Gastrocnemius medialis (tissue), 4 donors: ENCODE measurements around the gene AGBL1. TPM values are rescaled to one million over a fixed set of nuclear protein-coding genes. Genes with fewer than 3 reads are reported as not detected.
"Not testable (repeated sequence)": the region's sequence is repeated elsewhere in the genome, so short reads cannot be mapped to it uniquely, and the experiment has no call there.

Experiments
- ATAC-seq, 2 donors: fragments of 150-250 bp; one replicate each; pipeline ENCODE4 v1.9.1; 2016
- DNase-seq, 2 donors: peaks; one replicate each; pipeline ENCODE4 v3.0.0-alpha.2; 2019
- H3K27ac ChIP-seq, 4 donors: fragments of 200-600 bp; sonication (generic); 1 replicate in 1 of 4; 2 replicates in 3 of 4; pipeline ENCODE4 v1.5.1; 2016 to 2018; ENCODE audit warnings: mild to moderate bottlenecking in 2 of 4, moderate library complexity in 1 of 4
- H3K27me3 ChIP-seq, 3 donors: fragments of 200-600 bp; sonication (generic) in 2 of 3; 1 replicate in 1 of 3; 2 replicates in 2 of 3; pipeline versions ENCODE4 v1.5.1 to v1.6.0; 2016 to 2019; ENCODE audit warnings: mild to moderate bottlenecking in 1 of 3, moderate library complexity in 1 of 3
- H3K36me3 ChIP-seq, 2 donors: fragments of 200-600 bp; sonication (generic) in 1 of 2; one replicate each; pipeline ENCODE4 v1.5.1; 2017 to 2018
- H3K4me1 ChIP-seq, 2 donors: fragments of 200-600 bp; sonication (generic) in 1 of 2; one replicate each; pipeline ENCODE4 v1.5.1; 2016 to 2017; ENCODE audit warnings: mild to moderate bottlenecking in 2 of 2
- H3K4me3 ChIP-seq, 4 donors: fragments of 200-600 bp; sonication (generic) in 3 of 4; 1 replicate in 1 of 4; 2 replicates in 3 of 4; pipeline ENCODE4 v1.5.1; 2016 to 2019; ENCODE audit warnings: mild to moderate bottlenecking in 2 of 4
- H3K9me3 ChIP-seq, 3 donors: fragments of 200-600 bp; sonication (generic) in 2 of 3; 1 replicate in 1 of 3; 2 replicates in 2 of 3; pipeline ENCODE4 v1.5.1; 2016 to 2019
- POLR2A ChIP-seq, 2 donors: fragments of 450-650 bp; IDR thresholded peaks; one replicate each; pipeline ENCODE4 v1.6.1; 2017; ENCODE audit warnings: antibody characterized with exemption in 2 of 2, mild to moderate bottlenecking in 2 of 2, moderate library complexity in 2 of 2
- in situ Hi-C, 4 donors: fragments of 200-750 bp; cut with MboI; loops; one replicate each; pipeline versions ENCODE4 v1.15.0 to v1.8.0; 2017; ENCODE audit warnings: low sequenced_read_pairs in 4 of 4
- intact Hi-C: fragments of 100-400 bp; cut with DNase I; formaldehyde crosslinking; loops from one replicate; pipeline ENCODE4 v1.15.1; 2023; ENCODE audit warnings: low total_unique reads
- total RNA-seq, 4 donors: library from RNA; depleted of rRNA; stranded (reverse); fragments of >200 nt; gene quantifications; one replicate each; pipeline versions ENCODE4 v1.1.0 to v1.2.3, GENCODE V29; 2016
- TF ChIP-seq, protein P1 (sequence below), 5 experiments: fragments of 450-650 bp in 3 of 5; fragments of 200-600 bp in 2 of 5; sonication (generic) in 2 of 5; IDR thresholded peaks in 4 of 5; conservative IDR thresholded peaks in 1 of 5; 1 replicate in 4 of 5; 2 replicates in 1 of 5; pipeline ENCODE4 v1.5.1; 2016 to 2019; ENCODE audit warnings: antibody characterized with exemption in 5 of 5, mild to moderate bottlenecking in 3 of 5, moderate library complexity in 3 of 5

Gene AGBL1
- total RNA-seq, 4 donors from 2014 or later: 3.8 to 29.7 (median 15.9) TPM

- ATAC-seq: no peak
- intact Hi-C loops: no loop called here
Observed at GRCh38 chr15:87031540-87032230, 952.0 kb downstream of the AGBL1 start.

GRCh38 chr15:87032295-87032694, 952.6 kb downstream of the AGBL1 start:
- in situ Hi-C loops: no loop called here
- H3K27me3 ChIP-seq: no peaks in the 10 kb centered on the region
- no peaks in the 10 kb centered on the region for H3K36me3 ChIP-seq
- TF ChIP-seq, protein P1, sequence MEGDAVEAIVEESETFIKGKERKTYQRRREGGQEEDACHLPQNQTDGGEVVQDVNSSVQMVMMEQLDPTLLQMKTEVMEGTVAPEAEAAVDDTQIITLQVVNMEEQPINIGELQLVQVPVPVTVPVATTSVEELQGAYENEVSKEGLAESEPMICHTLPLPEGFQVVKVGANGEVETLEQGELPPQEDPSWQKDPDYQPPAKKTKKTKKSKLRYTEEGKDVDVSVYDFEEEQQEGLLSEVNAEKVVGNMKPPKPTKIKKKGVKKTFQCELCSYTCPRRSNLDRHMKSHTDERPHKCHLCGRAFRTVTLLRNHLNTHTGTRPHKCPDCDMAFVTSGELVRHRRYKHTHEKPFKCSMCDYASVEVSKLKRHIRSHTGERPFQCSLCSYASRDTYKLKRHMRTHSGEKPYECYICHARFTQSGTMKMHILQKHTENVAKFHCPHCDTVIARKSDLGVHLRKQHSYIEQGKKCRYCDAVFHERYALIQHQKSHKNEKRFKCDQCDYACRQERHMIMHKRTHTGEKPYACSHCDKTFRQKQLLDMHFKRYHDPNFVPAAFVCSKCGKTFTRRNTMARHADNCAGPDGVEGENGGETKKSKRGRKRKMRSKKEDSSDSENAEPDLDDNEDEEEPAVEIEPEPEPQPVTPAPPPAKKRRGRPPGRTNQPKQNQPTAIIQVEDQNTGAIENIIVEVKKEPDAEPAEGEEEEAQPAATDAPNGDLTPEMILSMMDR (IDR thresholded peaks at IDR 0.05 in 4 of 5, conservative IDR thresholded peaks at IDR 0.05 in 1 of 5): no peak
- no peak for TF ChIP-seq POLR2A (IDR thresholded peaks at IDR 0.05)
- DNase-seq: no peak
- intact Hi-C loops: no loop called here
- H3K4me3 ChIP-seq: no peak overlapping the region
- ATAC-seq: no peak
- no peaks in the 10 kb centered on the region for H3K4me1 ChIP-seq
- no peaks in the 10 kb centered on the region for H3K9me3 ChIP-seq
- H3K27ac ChIP-seq: no peak overlapping the region

More at GRCh38 chr15:87031540-87032230, 952.0 kb downstream of the AGBL1 start:
- no peak for TF ChIP-seq POLR2A (IDR thresholded peaks at IDR 0.05)
- TF ChIP-seq, protein P1 (IDR thresholded peaks at IDR 0.05 in 4 of 5, conservative IDR thresholded peaks at IDR 0.05 in 1 of 5): no peak
- H3K36me3 ChIP-seq: no peaks in the 10 kb centered on the region
- in situ Hi-C loops: no loop called here
- no peak overlapping the region for H3K4me3 ChIP-seq
- H3K4me1 ChIP-seq: no peaks in the 10 kb centered on the region
- no peak for DNase-seq
- no peak overlapping the region for H3K27ac ChIP-seq
- H3K9me3 ChIP-seq: no peaks in the 10 kb centered on the region
- H3K27me3 ChIP-seq: no peaks in the 10 kb centered on the region

DNA sequence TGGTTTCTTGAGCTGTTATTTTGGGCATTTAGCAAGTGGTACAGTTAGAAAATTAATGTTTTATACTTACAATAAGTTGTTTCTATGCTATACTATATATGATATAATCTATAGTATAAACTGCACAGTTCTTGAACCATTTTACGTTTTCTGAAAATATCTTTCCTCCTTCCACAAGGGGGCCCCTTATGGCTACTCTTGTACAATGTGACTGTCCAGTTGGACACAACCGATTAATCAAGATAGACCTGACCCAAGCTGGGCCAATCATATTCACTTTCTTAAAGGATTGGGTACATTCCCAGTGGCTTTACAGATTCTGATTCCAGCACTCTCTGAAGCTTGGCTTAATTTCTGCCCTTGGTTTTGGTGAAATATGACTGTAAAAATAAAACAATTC, 953.4 kb downstream of the AGBL1 start:
- in situ Hi-C loops: no loop called here
- Histone ChIP-seq H3K9me3 (no peaks in the 10 kb centered on the region), H3K4me1 (no peaks in the 10 kb centered on the region), H3K27ac (no peak overlapping the region), H3K4me3 (no peak overlapping the region), H3K36me3 (no peaks in the 10 kb centered on the region), H3K27me3 (no peaks in the 10 kb centered on the region)
- intact Hi-C loops: no loop called here
- DNase-seq: no peak
- no peak for ATAC-seq
- TF ChIP-seq, protein P1 (IDR thresholded peaks at IDR 0.05 in 4 of 5, conservative IDR thresholded peaks at IDR 0.05 in 1 of 5): no peak
- TF ChIP-seq POLR2A (IDR thresholded peaks at IDR 0.05): no peak

DNA sequence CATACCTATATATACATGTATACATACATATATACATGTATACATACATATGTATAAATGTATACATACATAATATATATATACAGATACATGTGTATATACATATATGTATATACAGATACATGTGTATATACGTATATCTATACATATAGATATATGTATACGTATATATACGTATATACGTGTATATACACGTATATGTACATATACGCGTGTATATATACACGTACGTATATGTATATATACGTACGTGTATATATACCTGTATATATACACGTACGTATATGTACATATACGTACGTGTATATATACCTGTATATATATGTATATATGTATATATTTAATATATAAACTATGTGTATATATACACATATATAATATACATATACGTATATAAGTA, 955.2 kb downstream of the AGBL1 start:
- Histone ChIP-seq H3K4me1 (no peaks in the 10 kb centered on the region), H3K27me3 (no peaks in the 10 kb centered on the region), H3K9me3 (no peaks in the 10 kb centered on the region), H3K36me3 (no peaks in the 10 kb centered on the region), H3K4me3 (no peak overlapping the region), H3K27ac (no peak overlapping the region)
- ATAC-seq: no peak
- DNase-seq: no peak
- in situ Hi-C loops (no loop called here), intact Hi-C loops (no loop called here)
- TF ChIP-seq, protein P1 (IDR thresholded peaks at IDR 0.05 in 4 of 5, conservative IDR thresholded peaks at IDR 0.05 in 1 of 5): no peak

- Histone ChIP-seq H3K4me3 (no peak overlapping the region), H3K4me1 (no peaks in the 10 kb centered on the region), H3K36me3 (no peaks in the 10 kb centered on the region), H3K9me3 (no peaks in the 10 kb centered on the region), H3K27me3 (no peaks in the 10 kb centered on the region), H3K27ac (no peak overlapping the region)
- DNase-seq (no peak), ATAC-seq (no peak)
- intact Hi-C loops (no loop called here), in situ Hi-C loops (no loop called here)
- TF ChIP-seq, protein P1 (IDR thresholded peaks at IDR 0.05 in 4 of 5, conservative IDR thresholded peaks at IDR 0.05 in 1 of 5): no peak
- TF ChIP-seq POLR2A (IDR thresholded peaks at IDR 0.05): no peak
Observed at GRCh38 chr15:87038404-87038803, 958.7 kb downstream of the AGBL1 start.

DNA sequence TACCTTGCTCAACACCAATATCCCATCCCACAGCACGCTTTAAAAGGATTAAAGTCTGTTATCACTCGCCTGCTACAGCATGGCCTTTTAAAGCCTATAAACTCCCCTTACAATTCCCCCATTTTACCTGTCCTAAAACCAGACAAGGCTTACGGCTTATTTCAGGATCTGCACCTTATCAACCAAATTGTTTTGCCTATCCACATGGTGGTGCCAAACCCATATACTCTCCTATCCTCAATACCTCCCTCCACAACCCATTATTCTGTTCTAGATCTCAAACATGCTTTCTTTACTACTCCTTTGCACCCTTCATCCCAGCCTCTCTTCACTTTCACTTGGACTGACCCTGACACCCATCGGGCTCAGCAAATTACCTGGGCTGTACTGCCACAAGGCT, 962.9 kb downstream of the AGBL1 start:
- H3K9me3 ChIP-seq, intact Hi-C loops, H3K27me3 ChIP-seq, ATAC-seq, in situ Hi-C loops, H3K27ac ChIP-seq, H3K4me3 ChIP-seq, H3K4me1 ChIP-seq, H3K36me3 ChIP-seq, DNase-seq: not testable (repeated sequence)
